SU-DHL-6 (cell line): ENCODE measurements around the gene LRP1-AS.

Experiments used
- H2AFZ ChIP-seq: fragments of 200-600 bp; sonication (generic); 2 replicates; pipeline ENCODE4 v1.6.1; 2014; ENCODE audit warnings: low read depth, mild to moderate bottlenecking, moderate library complexity, mixed read lengths, antibody characterized with exemption, low read length; ENCODE audit not compliant: severe bottlenecking
- H3F3A ChIP-seq: fragments of 200-600 bp; shearing (Covaris generic); 2 replicates; pipeline ENCODE4 v1.6.0; 2016; ENCODE audit warnings: antibody characterized with exemption, mild to moderate bottlenecking; ENCODE audit not compliant: insufficient read depth
- H3K27ac ChIP-seq: fragments of 200-600 bp; sonication (generic); 2 replicates; pipeline ENCODE4 v1.5.1; 2016; ENCODE audit warnings: low read depth, mild to moderate bottlenecking, low read length, moderate library complexity, mixed read lengths
- H3K27me3 ChIP-seq: fragments of 200-600 bp; sonication (generic), shearing (Covaris generic); 2 replicates; pipeline ENCODE4 v1.6.0; 2014; ENCODE audit warnings: mild to moderate bottlenecking, low read length
- H3K36me3 ChIP-seq: fragments of 200-600 bp; sonication (generic); 2 replicates; pipeline ENCODE4 v1.6.1; 2014; ENCODE audit warnings: mild to moderate bottlenecking, low read length, mixed read lengths
- H3K4me2 ChIP-seq: fragments of 300-600, 200-600 bp; shearing (Covaris generic), sonication (generic); 2 replicates; pipeline ENCODE4 v1.6.0; 2014; ENCODE audit warnings: low read length, low read depth, mild to moderate bottlenecking; ENCODE audit not compliant: poor library complexity, severe bottlenecking
- H3K4me3 ChIP-seq: fragments of 200-600 bp; sonication (generic); 2 replicates; pipeline ENCODE4 v1.5.1; 2014; ENCODE audit warnings: antibody characterized with exemption, low read length, mild to moderate bottlenecking, mixed read lengths; ENCODE audit not compliant: insufficient read depth, poor library complexity, severe bottlenecking
- H3K79me2 ChIP-seq: fragments of 200-600 bp; sonication (generic); 2 replicates; pipeline ENCODE4 v1.6.1; 2014; ENCODE audit warnings: mild to moderate bottlenecking, low read length, moderate library complexity; ENCODE audit not compliant: insufficient read depth
- H3K9ac ChIP-seq: fragments of 200-600 bp; sonication (generic); 2 replicates; pipeline ENCODE4 v1.7.0; 2014; ENCODE audit warnings: mild to moderate bottlenecking, low read length
- H3K9me2 ChIP-seq: fragments of 200-600 bp; sonication (generic); replicated peaks from 2 replicates; pipeline ENCODE4 v1.6.1; 2014; ENCODE audit warnings: low read length; ENCODE audit not compliant: insufficient read depth
- H3K9me3 ChIP-seq: fragments of 200-600 bp; sonication (generic); 2 replicates; pipeline ENCODE4 v1.6.1; 2014; ENCODE audit warnings: low read length, mixed read lengths; ENCODE audit not compliant: insufficient read depth
- H4K20me1 ChIP-seq: fragments of 200-600 bp; sonication (generic); 2 replicates; pipeline ENCODE4 v1.6.1; 2014; ENCODE audit warnings: low read depth, mild to moderate bottlenecking, antibody characterized with exemption, low read length, moderate library complexity, mixed read lengths
- EZH2phosphoT487 ChIP-seq: fragments of 200-600 bp; sonication (generic), shearing (Covaris generic); conservative IDR thresholded peaks from 2 replicates; pipeline ENCODE4 v1.6.1; 2018; ENCODE audit warnings: mild to moderate bottlenecking, antibody characterized with exemption, low read length, moderate library complexity, mixed read lengths
- TF ChIP-seq, protein P1 (sequence below): fragments of 200-600 bp; sonication (generic); IDR thresholded peaks from one replicate; pipeline ENCODE4 v1.5.1; 2017; ENCODE audit warnings: antibody characterized with exemption, mild to moderate bottlenecking, low read length, moderate library complexity; ENCODE audit not compliant: insufficient read depth, poor library complexity, severe bottlenecking

The LRP1-AS gene

GRCh38 chr12:57141249-57141648, 6.2 kb downstream of the LRP1-AS start:
- Histone ChIP-seq H3K9me3 (no peaks in the 10 kb centered on the region), H3K9me2 (no peaks in the 10 kb centered on the region), H3K36me3 (no peaks in the 10 kb centered on the region), H3K27ac (no peak overlapping the region), H3K4me2 (no peak overlapping the region), H3K9ac (no peak overlapping the region), H4K20me1 (no peaks in the 10 kb centered on the region), H3K4me3 (no peak overlapping the region), H3K79me2 (no peaks in the 10 kb centered on the region), H3K27me3 (no peaks in the 10 kb centered on the region), H2AFZ (no peak overlapping the region), H3F3A (no peaks in the 10 kb centered on the region)
- TF ChIP-seq, protein P1, sequence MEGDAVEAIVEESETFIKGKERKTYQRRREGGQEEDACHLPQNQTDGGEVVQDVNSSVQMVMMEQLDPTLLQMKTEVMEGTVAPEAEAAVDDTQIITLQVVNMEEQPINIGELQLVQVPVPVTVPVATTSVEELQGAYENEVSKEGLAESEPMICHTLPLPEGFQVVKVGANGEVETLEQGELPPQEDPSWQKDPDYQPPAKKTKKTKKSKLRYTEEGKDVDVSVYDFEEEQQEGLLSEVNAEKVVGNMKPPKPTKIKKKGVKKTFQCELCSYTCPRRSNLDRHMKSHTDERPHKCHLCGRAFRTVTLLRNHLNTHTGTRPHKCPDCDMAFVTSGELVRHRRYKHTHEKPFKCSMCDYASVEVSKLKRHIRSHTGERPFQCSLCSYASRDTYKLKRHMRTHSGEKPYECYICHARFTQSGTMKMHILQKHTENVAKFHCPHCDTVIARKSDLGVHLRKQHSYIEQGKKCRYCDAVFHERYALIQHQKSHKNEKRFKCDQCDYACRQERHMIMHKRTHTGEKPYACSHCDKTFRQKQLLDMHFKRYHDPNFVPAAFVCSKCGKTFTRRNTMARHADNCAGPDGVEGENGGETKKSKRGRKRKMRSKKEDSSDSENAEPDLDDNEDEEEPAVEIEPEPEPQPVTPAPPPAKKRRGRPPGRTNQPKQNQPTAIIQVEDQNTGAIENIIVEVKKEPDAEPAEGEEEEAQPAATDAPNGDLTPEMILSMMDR = no peak
- no peak for TF ChIP-seq EZH2phosphoT487

DNA sequence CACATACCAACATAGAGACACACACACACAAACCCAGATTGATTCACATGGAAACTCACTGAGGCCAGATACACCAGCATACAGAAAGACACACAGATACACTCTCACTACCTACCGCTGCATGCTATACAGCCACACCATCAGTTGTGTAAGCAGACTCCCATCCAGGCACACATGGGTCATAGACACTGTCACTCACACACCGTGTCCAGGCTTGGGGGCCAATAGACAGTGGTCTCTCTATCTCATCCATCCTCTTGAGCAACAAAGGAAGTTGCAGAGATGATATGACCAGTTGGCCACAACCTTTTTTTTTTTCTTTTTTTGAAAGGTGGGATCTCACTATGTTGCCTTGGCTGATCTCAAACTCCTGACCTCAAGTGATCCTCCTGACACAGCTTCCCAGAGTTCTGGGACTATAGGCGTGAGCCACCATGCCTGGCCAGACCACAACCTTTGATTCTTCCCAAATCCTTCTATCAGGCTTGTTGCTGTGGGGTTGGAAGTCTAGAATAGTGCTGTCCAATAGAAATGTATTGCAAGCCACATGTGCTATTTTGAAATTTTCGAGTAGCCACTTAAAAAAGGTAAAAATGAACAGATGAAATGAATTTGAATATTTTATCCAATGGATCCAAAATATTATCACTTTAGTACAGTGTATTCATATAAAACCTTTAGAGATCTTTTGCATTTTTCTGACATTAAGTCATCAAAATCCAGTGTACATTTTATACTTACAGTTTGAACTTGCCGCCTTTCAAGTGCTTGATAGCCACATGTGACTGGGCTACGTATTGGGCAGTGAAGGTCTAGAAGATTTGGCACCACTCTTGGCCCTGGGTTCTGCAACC, 7.4 kb downstream of the LRP1-AS start:
- H3K9ac ChIP-seq = no peak overlapping the region
- no peaks in the 10 kb centered on the region for H4K20me1 ChIP-seq
- no peak for TF ChIP-seq EZH2phosphoT487
- TF ChIP-seq, protein P1 = no peak
- no peak overlapping the region for H3K4me3 ChIP-seq
- H3K9me2 ChIP-seq = no peaks in the 10 kb centered on the region
- H3K27me3 ChIP-seq = no peaks in the 10 kb centered on the region
- no peaks in the 10 kb centered on the region for H3K79me2 ChIP-seq
- no peaks in the 10 kb centered on the region for H3F3A ChIP-seq
- H3K9me3 ChIP-seq = no peaks in the 10 kb centered on the region
- H3K4me2 ChIP-seq = no peak overlapping the region
- no peak overlapping the region for H2AFZ ChIP-seq
- no peaks in the 10 kb centered on the region for H3K36me3 ChIP-seq
- H3K27ac ChIP-seq = no peak overlapping the region

DNA sequence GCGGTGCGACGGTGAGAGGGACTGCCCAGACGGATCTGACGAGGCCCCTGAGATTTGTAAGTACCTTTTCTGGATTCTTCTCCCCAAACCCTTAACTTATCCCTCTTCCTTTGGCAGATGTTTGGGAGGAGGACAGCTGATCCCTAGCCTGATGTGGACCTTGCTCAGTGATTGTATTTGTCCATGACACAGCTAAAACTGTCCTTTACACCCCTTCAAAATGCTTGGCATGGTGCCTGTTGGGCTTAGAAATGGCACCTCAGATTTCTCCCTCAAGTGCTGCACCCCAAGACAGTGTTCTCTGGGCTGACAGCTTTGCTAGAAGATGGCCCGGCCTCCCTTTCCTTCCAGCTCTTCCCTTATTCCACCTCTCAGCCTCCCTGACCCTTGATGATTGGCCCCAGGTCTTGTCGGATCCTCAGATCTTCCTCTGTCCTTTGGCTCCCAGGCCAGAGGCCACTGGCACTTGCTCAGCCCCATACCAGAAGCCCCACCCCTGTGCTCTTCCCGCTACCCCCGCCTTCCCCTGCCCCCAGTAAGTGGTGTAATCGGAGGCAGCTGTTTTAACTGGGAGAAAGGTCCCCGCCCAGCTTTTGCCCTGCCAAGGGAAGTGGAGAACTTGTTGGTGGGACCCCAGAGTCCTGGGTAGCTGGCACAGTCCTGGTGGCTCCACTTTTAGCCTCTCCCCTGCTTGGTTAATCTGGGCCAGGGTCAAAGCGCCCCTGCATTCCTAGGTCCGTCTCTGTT, 8.7 kb downstream of the LRP1-AS start:
- H3F3A ChIP-seq = no peaks in the 10 kb centered on the region
- H4K20me1 ChIP-seq = no peaks in the 10 kb centered on the region
- H3K36me3 ChIP-seq = no peaks in the 10 kb centered on the region
- no peaks in the 10 kb centered on the region for H3K9me3 ChIP-seq
- H3K27me3 ChIP-seq = no peaks in the 10 kb centered on the region
- H3K9ac ChIP-seq = no peak overlapping the region
- no peak overlapping the region for H3K27ac ChIP-seq
- no peaks in the 10 kb centered on the region for H3K9me2 ChIP-seq
- no peak overlapping the region for H3K4me2 ChIP-seq
- H3K4me3 ChIP-seq = no peak overlapping the region
- no peaks in the 10 kb centered on the region for H3K79me2 ChIP-seq
- H2AFZ ChIP-seq = no peak overlapping the region
- no peak for TF ChIP-seq EZH2phosphoT487
- TF ChIP-seq, protein P1 = no peak
